ENCODE data around the gene SLC28A1. TPM values are rescaled to one million over a fixed set of nuclear protein-coding genes. Genes with fewer than 3 reads are reported as not detected.
"Not testable (repeated sequence)": the region's sequence is repeated elsewhere in the genome, so short reads cannot be mapped to it uniquely, and the experiment has no call there.

Gene SLC28A1
- total RNA-seq, 1 donor from 2014 or later, result not detected

GRCh38 chr15:84862214-84862975, 22.1 kb upstream of the SLC28A1 start:
- no peak for DNase-seq

- no peak for DNase-seq
Observed at GRCh38 chr15:84863565-84864443, 20.7 kb upstream of the SLC28A1 start.

GRCh38 chr15:84864444-84864795, 20.0 kb upstream of the SLC28A1 start:
- DNase-seq, result no peak

GRCh38 chr15:84865074-84865569, 19.3 kb upstream of the SLC28A1 start:
- DNase-seq, result no peak

- no peak for DNase-seq
Observed at GRCh38 chr15:84868037-84868880, 16.2 kb upstream of the SLC28A1 start.

- no peak for DNase-seq
Observed at GRCh38 chr15:84869510-84869909, 15.0 kb upstream of the SLC28A1 start.

GRCh38 chr15:84871428-84871985, 13.0 kb upstream of the SLC28A1 start:
- DNase-seq, result no peak

- DNase-seq, result no peak
Observed at GRCh38 chr15:84872009-84872910, 12.2 kb upstream of the SLC28A1 start.

- no peak for DNase-seq
Observed at GRCh38 chr15:84873997-84874396, 10.5 kb upstream of the SLC28A1 start.

GRCh38 chr15:84874981-84875699, 9.3 kb upstream of the SLC28A1 start:
- no peak for DNase-seq

GRCh38 chr15:84876269-84876668, 8.2 kb upstream of the SLC28A1 start:
- no peak for DNase-seq

GRCh38 chr15:84877701-84878100, 6.8 kb upstream of the SLC28A1 start:
- not testable (repeated sequence) for DNase-seq

- DNase-seq, result peak; percentile 18
Observed at GRCh38 chr15:84878504-84878903, 6.0 kb upstream of the SLC28A1 start.

GRCh38 chr15:84879088-84879780, 5.2 kb upstream of the SLC28A1 start:
- DNase-seq, result no peak

GRCh38 chr15:84880007-84880406, 4.5 kb upstream of the SLC28A1 start:
- no peak for DNase-seq

- no peak for DNase-seq
Observed at GRCh38 chr15:84880822-84881519, 3.5 kb upstream of the SLC28A1 start.

- DNase-seq, result no peak
Observed at GRCh38 chr15:84881520-84881830, 3.0 kb upstream of the SLC28A1 start.

- DNase-seq, result no peak
Observed at GRCh38 chr15:84883466-84883865, 996 bp upstream of the SLC28A1 start.

- no peak for DNase-seq
Observed at GRCh38 chr15:84885801-84886200, 1.3 kb downstream of the SLC28A1 start.

Data from occipital lobe (tissue), 2 donors.